GM18951 (cell line): ENCODE measurements around the gene KCNJ6.

Source experiments
- POLR2A ChIP-seq: IDR thresholded peaks from 4 replicates; pipeline ENCODE4 v1.6.1; 2011; ENCODE audit warnings: mild to moderate bottlenecking; ENCODE audit not compliant: insufficient read length, insufficient read depth; ENCODE audit errors: extremely low read depth
- in situ Hi-C: fragments of 300-500 bp; cut with MboI; formaldehyde crosslinking; loops from one replicate; pipeline ENCODE4 v1.12.0; 2022; ENCODE audit warnings: low sequenced_read_pairs, mixed read lengths, inconsistent platforms; ENCODE audit not compliant: unreplicated experiment

Gene KCNJ6

DNA sequence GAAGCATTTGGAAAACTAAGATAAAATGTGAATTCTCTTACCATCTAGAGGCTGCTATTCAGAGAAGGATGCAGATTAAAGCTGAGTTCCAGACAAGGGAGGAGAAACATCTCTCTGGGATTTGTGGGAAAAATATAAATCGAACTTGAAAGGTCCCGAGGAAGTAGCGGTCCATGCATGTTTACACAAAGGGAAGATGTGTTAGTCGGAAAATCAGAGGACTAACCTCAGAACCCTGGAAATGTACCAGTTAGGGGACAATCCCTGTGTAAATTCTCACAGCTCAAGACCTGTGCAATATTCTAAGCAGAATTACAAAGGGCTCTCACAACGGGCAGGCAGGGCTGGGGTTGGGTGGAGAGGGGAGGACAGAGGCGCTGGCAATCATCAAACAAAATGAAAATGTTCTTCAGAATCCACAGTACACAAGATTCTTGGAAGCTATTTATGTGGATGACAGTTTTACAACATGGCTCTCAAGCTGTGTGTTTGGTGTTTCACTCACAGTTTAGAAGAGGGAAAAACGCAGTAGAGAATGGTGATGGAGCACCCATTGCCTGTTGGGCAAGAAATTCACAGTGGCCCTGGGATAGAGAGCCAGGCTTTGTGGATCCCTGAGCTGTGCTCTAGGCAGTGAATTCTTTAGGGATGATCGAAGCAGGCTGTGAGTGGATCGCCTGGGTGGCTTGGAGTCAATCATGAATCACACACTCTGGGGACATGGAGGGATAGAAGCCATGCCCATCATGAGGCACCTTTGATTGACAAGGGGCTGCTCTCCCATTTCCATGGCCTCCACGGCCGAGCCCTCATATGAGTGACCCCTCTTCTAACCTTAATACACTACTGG lies 47.6 kb downstream of the KCNJ6 start:
- in situ Hi-C loops = no loop called here
- TF ChIP-seq POLR2A = no peak

DNA sequence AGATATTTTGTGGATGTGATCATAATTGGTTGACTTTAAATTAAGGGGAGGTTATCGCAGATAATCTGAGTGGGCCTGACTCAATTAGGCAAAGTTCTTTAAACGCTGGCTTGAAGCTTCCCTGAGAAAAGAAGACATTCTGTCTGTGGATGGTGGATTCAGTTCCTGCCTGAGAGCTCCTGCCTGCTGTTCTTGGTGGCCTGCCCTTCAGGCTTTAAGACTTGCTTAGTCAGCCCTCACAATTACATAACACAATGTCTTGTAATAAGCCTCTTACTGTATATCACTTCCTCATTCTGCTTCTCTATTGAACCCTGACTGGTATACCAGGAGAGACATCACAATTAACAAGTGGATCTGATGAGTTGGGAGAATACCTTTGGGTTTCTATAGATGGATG lies 50.2 kb downstream of the KCNJ6 start:
- in situ Hi-C loops = no loop called here
- TF ChIP-seq POLR2A = no peak

DNA sequence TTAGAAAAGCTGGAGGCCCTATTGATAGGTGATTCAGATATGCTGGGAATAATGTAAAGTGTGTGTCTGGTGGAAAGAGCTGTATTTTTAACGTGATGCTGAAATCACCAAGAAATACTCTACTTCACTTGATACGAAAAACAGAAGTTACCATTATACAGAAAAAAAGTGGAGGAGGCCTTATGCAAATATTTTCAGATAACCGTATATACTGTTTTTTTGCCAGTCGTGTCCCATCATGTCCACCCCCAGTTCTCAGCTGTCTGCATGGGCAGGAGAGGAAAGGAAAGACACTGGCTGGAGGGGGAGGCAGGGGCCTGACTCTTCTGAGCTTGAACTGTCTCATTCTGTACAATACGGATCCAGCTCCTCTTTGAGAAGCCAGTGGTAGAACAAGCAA lies 51.1 kb downstream of the KCNJ6 start:
- TF ChIP-seq POLR2A = no peak
- in situ Hi-C loops = no loop called here

DNA sequence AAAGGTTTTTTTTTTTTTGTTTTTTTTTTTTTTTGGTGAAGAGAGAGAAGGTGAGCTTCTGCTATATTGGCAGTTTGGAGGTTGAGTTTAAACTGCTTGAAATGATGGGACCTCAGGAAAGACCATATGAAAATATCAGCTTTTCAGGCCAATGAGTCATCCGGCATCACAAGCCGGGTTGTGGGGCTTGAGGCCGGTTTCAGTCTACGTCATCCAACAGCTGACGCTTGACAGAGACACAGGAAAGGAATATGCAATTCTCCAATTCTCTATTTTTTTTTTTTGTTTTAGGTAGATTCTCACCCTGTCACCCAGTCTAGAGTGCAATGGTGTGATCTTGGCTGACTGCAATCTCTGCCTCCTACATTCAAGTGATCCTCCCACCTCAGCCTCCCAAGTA lies 52.4 kb downstream of the KCNJ6 start:
- TF ChIP-seq POLR2A = no peak
- in situ Hi-C loops = no loop called here

DNA sequence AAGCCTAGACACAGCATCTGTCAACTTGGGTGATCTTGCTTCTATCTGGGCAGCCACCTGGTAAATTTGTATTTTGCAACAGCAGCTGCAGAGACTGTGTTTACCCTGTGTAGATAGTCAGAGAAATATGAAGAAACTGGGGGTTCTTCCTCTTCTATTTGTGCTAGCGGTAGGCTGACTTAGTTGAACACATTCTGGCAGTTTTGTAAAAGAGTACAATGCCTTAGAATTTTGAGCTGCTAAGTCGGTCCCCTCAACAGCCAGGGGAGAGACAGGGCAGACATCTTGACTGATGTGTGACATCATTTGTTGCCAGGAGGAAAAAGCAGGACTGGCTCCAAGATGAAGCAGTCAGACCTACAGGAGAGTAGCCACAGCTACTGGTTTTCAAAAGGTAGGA lies 53.7 kb downstream of the KCNJ6 start:
- in situ Hi-C loops = no loop called here

DNA sequence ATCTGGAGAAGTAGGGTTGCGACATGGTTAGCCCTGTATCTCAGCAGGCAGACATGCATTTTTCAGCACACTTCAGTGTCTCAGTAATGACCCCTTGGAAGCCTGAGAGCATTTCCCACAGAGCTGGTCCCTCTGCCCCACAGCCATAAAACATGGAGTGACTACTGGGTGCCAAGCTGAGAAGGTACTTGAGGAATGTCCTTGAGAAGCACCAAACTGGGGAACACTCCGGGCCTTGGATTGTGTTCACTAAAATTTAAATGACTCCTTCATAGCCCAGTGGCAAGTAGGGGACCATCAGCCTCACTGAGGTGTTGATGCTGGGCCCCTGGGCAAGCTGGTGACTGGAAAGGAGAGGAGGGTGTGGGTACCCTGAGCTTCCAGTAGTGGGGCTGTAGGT lies 54.7 kb downstream of the KCNJ6 start:
- in situ Hi-C loops = no loop called here
- no peak for TF ChIP-seq POLR2A

More for the DNA sequence above, 53.7 kb downstream of the KCNJ6 start:
- no peak for TF ChIP-seq POLR2A

DNA sequence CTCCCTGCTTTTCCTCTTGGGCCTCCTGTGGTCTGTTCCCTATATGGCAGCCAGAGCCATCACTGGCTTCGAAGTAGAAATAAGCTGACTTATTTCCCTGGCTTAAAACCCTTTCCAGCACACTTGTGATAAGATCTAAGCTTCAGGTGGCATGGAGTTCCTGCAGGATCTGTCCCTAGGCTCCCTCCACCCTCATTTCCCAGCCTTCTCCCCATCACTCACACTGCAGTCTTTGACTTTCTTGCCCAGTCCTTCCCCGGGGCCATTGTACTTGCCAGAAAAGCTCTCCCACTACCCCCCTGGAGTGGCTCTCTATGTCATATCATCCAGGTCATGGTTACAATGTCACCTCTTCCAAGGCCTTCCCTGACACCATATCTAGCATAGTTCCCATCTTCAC lies 55.8 kb downstream of the KCNJ6 start:
- in situ Hi-C loops = no loop called here

DNA sequence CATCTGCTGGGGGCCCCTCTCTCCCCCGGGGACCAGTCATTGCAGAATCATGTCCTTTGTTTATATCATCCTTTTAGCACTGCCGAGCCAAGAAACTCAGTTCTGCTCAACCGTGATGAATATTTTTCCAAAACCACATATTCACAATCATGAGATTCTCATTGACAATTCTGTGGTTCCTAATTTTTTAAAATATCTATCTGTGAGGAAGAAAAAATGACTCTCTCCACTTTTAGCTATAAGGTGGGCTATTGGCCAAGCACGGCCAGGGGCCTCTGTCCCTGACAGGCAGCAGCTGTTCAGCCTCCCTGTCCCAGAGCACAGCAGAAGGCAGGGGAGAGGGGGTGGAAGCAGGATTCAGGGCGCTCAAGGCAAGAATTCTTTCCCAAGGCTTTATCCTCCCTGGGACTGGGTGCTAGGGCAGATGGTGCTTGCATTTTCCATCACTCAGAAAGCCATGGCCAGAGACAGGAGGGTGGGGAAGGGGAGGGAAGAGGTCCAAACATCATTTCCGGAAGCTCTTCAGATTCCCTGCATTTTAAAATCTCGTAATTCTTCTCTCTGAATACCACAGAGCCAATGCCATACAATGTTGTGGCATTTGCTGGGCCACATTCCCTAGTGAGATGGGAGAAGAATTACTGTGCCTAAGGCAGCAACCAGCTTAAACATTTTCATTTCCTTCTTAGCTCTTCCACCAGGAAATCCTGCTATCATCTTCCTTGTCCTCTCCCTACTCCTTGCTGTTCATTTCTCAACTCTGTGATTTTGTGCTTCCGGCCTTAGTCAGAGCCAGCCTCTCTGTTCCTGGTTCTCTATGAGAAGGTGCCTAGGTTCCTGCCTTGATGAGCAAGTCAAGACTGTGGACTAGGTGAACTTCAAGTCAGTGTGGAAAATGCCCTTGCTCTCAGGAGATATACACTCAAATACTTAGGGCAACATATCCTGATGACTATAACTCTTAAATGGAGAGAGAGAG lies 60.3 kb downstream of the KCNJ6 start:
- in situ Hi-C loops = no loop called here
- no peak for TF ChIP-seq POLR2A

More for the DNA sequence above, 55.8 kb downstream of the KCNJ6 start:
- no peak for TF ChIP-seq POLR2A

DNA sequence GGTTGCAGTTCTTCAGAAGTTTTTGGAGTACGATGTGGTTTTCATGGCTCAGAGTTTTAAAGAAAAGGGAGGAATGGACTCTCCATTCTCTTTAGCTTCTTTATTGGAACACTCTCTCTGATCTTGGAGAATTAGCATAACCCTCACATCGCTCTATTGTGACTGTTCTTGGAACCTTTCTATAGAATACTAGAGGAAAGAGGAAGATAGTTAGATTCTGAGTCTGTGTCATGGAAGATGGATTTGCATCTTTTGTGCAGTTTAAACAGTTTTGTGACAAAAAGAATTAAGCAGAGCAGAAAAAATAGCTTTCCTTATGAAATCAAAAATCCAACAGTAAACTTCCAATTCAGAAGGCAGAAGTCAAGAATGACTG lies 61.0 kb downstream of the KCNJ6 start:
- in situ Hi-C loops = no loop called here
- no peak for TF ChIP-seq POLR2A

DNA sequence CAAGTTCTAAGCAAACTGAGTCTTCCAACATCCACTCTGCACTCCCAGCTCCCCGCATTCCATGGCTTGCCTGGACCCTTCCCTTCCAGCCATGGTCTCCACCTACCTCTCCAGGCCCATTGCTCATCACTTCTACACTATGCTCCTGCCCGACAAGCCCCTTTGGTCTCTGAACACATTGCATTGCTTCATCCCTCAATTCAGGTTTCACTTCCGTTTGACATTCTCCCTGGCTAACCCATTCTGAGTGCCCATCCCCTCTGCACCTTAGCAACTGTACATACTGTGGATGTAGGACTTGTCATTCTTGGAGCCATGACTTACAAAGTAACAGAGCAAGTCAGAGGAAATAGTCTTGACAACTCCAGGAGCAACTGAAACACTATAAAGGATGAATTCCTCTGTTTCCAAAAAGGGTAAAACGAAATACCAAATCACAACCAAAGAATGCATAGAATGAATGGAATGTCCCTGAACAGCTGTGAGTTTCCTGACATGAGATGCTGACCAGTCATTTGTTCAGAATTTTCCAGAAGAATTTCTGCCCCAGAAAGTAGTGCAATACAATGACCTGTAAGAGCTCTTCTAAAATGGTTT lies 66.7 kb downstream of the KCNJ6 start:
- no peak for TF ChIP-seq POLR2A
- in situ Hi-C loops = no loop called here

DNA sequence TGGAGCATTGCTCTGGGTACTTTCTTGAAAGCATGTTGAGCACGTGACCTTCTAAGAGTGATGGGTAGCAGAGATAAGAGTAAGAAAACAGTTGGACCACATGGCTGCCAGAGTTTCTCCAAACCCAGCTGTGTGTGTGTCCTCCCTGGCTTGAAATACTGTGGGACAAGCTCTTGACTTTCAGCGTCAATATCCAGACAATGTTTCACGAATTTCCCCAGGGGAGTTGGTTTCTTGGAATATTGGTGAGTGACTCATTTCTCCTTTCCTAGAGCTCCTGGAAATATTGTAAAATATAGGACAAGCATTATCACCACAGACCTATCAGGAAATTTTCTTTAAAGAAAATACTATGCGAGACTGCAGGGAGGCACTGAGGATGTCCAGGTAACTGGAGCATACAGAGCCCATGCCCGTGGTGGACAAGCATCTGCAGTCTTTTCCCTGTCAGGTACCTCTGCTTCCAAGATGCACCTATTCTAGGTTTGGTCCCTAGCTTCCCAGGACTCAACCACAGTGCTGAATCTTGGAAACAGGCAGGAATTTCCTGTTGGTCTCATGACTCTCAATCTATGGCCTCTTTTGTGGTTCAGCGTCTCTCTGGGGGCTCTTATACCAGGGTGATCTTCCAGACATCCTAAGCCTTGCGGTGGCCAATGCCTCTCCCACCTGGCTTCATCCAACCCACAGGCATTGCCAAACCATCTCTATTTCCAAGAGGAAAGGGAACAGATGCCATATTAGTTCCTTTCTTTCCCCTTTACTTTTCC lies 67.4 kb downstream of the KCNJ6 start:
- in situ Hi-C loops = no loop called here

DNA sequence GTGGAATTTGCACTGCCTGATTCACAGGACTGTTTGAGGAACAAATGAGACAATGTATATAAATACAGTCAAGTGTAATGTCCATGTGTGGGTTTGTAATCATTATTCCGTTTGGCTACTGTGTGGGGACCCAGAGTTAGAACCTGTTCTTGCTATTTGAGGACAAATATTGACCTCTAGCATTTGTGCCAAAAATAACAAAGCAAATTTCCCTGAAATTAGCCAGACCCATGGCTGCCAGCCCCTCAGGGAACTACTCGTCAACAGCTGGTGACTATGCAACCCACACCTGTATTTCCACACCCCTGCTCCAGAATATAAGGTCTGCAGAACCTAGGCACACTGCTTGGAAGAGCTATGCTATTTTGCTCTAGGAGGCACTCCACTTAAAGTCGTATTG lies 70.7 kb downstream of the KCNJ6 start:
- TF ChIP-seq POLR2A = no peak
- in situ Hi-C loops = no loop called here

More for the DNA sequence above, 67.4 kb downstream of the KCNJ6 start:
- TF ChIP-seq POLR2A = no peak
